NCI-H82 treated with DMSO at 0.1 percent for 48 hours (cell line): ENCODE results near the gene MACROD2.

Experiments used
- DNase-seq: peaks from one replicate; lab custom pipeline; 2025; ENCODE audit not compliant: unreplicated experiment; lab: John Stamatoyannopoulos, UW

Gene MACROD2

DNA sequence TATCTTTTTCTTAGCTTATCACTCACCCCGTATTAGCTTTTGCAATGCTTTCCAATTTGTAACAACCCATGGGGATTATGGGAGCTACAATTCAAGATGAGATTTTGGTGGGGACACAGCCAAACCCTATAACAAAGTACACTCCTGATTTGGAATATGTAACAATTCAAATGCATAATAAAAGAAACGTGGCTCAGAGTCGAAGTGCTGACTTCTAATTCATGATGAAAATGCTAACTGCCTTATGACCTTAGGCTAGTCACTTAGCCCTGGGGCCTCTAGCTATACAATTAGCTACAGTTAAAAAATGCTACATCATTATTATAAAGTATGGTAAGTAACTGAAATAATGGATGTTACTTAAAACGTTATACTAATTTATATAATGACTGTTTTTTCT, 1297.1 kb downstream of the MACROD2 start:
- no peak for DNase-seq

DNA sequence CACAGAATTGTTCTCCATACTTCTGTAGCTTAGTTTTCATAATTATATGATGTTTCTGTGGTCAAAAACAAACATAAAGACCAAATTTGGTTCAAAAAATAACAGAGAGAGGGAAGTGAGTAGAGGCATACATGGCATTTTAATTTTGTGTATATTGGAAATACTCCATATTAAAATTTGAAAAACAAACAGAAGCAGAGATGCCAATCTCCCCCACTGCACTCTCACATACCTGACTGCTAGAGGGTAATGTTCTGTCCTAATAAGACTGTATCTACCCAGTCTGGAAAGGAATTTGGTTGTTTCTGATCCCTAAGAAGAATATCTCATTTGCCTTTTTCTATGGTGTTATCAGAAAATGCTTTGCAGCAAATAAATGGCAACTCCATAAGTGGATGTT, 1301.1 kb downstream of the MACROD2 start:
- no peak for DNase-seq

DNA sequence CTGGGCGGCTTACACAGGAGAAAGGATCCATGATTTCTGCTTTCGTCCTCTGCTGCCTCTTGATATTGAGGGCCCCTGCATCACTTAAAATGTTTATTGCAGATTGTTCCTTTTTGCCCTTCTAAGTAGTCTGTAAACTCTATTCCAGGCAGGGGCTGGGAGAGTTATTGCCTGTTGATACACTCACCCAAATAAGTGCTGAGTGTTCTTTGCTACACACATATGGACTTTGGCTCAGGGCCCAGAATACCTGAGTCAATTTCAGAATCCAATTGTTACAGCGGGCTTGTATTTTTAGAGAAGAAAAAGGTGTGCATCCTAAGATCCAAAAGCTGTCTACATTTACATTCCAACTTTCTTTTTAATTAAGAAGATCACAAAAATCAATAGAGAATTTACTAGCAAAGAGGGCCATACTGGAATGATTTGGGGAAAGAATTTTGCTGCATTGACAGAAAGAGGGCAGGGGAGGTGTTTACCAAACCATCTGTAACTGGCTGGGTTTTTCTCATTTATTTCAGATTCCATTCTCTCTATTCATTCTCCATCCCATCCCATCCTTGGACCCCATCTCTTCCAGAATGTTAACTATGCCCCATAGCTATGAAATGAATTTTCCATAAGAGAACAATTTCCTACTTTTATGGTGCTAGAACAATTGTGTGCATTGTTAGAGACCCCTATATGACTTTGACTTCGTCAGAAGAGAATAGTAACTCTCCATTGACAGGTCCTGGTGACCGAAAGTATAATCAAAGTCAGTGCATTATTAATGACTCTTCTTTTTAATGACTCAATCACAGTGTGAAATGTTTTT, 1302.0 kb downstream of the MACROD2 start:
- no peak for DNase-seq

DNA sequence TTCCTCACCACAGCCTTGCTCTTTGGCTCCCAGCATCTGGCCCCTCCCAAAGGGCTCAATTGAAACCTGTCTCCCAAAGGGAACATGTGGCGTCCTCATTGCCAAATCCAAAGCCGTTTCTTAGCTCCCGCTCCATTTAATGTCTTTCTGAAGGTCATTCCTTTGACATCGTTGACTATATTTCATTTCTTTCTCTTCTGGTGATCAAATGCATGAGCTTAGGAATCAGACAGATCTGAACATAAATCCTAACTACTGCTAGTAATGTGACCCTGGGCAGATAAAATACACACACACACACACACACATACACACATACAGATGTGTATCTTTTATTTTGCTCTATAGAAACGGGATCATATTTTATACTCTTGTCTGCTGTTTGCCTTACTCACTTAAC, 1306.8 kb downstream of the MACROD2 start:
- DNase-seq: no peak

DNA sequence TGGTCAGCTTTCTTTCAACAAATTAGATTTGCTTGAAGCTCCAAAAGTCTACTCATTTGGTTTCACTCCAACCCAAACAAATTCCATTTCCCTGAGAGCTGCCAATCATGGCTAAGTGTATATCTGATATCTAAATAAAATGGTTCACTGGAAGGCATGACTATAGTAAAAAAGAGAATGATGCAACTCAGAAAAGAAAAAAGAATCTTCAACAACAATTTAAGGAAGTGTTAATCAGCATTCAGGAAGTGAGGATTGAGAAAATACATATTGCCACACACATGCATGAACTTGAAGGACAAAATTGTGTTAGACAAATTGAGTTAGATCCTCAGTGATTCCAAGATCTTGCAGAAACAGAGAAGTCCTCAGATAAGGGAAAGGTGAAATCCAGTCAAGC, 1315.0 kb downstream of the MACROD2 start:
- DNase-seq: no peak

DNA sequence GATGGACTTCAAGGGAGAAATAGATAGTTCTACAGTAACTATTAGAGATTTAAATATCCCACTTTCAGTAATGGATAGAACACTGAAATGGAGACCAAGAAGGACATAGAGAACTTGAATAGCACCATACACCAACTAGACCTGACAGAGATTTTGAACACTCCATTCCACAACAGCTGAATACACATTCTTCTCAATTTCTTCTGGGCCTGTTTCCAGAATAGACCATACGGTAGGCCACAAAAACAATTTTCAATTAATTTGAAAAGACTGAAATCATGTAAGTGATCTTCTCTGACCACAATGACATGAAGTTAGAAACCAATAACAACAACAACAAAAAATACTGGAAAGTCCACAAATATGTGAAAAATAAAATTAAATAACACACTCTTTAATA, 1321.2 kb downstream of the MACROD2 start:
- DNase-seq: no peak

DNA sequence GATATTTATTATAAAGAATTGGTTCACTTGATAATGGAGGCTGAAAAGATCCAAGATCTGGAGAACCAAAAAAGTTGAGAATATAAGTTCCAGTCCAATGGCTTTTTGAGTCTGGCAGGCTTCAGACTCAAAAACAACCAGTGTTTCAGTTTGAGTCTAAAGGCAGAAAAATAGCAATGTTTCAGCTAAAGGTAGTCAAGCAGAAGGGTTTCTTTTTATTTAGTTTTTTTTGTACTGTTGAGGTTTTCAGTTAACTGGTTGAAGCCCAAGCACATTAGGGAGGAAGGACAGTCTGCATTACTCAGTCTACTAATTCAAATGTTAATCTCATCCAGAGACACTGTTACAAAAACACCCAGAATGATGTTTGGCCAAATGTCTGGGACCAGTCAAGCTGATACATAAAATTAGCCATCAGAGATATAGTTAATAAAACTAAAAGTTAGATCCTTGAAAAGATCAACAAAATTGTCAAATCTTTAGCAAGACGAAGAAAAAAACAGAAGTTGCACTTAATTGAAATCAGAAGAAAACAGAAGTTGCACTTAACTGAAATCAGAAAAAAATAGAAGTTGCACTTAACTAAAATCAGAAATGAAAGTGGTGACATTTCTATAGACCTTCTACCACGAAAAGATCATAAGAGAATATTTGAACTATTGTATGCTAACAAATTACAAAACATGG, 1322.4 kb downstream of the MACROD2 start:
- no peak for DNase-seq

DNA sequence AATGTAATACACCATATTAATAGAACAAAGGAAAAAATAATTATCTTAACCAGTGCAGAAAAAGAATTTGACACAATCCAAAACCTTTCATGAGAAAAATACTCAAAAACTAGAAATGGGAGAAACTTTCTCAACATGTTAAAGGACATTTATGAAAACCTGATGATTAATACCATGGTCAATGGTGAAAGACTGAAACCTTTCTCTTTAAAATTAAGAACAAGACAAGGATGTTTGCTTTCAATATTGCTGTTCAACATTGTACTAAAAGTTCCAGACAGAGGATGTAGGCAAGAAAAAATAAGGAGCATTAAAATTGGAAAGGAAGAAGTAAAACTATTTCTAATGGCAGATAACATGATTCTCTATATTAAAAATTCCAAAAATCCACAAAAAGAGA, 1323.4 kb downstream of the MACROD2 start:
- no peak for DNase-seq

DNA sequence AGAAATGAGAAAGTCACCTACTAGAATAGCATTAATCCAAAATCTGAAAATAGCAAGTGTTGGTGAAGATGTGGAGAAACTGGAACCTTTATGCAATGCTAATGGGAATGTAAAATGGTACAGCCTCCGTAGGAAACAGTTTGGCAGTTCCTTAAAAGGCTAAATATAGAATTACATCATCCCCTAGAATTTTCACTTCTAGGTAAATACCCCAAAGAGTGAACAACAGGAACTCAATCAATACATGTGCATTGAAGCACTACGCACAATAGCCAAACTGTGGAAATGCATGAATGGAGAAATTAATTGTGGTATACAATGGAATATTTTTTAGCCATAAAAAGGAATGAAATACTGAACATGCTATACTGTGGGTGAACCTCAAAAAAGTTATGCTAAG, 1324.1 kb downstream of the MACROD2 start:
- DNase-seq: no peak

DNA sequence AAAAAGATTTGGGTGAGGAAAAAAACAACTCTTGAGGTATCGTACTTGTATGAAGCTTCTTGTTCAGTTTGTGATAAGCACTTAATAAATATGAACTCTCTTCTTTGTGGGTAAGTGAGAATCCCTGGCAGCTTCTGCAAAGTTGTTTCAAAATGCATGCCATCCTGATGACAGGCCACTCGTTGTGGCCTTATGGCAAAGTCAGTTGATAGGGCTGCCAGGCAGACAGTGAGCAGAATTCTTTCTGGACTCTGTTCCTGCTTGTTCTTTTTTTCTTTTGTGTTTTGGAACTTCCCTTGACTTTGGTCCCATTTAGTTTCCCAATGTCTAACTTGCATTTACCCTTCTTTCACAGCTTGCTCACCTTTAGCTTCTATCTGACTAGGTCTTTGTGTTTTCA, 1325.6 kb downstream of the MACROD2 start:
- DNase-seq: no peak

DNA sequence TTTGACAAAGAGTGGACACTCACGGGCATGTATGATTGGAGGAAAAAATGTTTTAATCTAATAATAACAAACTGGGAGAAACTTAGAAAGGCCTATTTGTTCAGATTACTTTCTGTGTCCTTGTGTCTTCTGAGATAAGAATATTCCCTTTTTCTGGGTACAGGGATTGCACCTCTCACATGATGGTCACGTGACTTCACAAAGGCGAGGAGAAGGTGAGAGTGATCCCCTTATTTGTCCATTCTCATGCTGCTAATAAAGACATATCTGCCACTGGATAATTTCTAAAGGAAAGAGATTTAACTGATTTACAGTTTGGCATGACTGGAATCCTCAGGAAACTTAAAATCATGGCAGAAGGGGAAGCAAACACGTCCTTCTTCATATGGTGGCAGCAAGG, 1331.8 kb downstream of the MACROD2 start:
- DNase-seq: no peak

DNA sequence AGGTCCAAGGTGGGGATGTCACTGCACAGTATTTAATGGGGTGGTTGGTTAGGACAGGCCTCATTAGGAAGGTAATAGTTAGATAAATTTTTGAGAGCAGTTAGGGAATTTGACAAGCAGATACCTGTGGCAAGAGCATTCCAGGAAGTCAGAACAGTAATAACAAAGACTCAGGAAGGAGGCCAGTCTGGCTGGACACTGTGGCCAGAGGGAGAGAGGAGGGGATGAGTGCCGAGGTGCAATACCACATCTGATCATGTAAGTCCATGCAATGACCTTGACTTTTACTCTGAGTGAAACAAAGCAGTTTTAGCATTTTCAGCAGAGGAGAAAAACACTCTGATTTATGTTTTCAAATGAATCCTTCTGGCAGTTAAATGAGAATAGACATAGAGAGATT, 1332.8 kb downstream of the MACROD2 start:
- no peak for DNase-seq

DNA sequence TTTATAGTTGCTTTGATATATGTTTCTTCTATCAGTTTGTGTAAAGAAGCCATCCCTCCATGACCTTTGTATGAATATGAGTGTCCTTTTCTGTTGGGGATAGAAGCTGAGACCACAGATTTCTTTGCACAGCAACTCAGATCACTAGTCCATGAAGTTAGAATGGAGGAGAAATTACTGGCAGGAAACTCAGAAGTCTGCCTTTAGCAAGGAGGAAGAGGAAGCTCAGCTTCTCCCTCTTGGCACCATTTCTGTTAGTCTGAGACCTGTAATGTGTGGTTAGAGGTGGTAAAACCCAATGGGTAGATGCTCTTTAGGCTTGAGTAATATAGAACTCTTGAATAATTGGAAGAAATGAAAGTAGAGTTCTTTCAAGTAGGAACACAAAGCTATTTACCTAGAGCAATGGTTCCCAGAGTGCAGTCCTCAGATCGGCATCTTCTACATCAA, 1337.4 kb downstream of the MACROD2 start:
- no peak for DNase-seq

DNA sequence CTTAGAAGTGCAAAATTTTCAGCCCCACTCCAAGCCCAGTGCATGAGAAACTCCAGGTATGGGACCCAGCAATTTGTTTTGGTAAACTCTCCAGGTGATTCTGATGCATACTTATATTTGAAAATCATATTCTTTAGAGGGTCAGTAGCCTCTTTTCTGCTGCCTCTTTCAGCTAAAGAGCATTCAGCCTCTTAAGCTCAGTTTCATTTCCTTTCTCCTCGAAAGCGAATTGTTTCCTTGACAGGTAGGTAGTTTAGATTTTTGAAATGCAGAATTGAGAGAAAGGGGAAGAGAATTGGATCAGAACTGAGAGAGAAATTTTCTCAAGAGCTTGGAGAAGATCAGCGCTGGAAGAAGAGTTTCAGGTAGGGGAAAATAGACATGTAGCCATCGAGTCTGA, 1337.9 kb downstream of the MACROD2 start:
- no peak for DNase-seq

DNA sequence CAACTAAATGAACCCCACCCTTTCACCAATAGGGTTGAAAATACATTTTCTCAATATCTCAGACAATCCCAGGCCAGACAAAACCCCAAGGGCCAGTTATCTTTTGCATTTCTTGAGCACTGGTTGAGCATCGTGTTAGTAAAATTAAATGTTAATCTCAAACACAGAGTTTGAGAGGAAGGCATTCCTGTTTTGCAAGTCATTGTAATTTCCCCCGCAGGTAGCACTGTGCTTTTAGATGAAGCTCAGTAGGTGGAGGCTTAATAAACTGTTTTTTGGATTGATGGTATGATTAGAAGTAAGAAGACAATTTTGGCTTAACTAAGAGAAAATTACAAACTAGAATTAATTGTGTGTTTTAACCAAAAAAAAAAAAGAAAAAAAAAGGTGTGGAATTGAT, 1340.7 kb downstream of the MACROD2 start:
- no peak for DNase-seq

DNA sequence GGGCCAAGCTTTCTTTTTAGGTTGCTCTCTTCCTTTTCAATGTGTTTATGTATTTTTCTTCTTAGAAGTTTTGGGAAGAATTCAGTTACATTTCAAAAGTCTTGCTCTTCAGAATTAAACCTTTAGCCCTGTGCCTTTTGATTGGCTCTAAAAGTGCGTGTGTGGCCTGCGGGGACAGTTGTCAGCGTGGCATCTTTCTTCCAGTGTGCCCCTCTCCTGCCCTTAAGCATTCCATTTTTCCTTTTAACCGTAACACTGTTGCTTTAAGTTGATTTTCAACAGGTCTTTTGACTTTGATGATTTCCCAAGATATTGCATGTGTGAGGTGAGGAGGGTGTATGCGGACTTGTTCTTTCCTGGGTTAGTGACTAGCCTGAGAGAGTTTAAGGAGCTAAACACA, 1341.2 kb downstream of the MACROD2 start:
- no peak for DNase-seq

DNA sequence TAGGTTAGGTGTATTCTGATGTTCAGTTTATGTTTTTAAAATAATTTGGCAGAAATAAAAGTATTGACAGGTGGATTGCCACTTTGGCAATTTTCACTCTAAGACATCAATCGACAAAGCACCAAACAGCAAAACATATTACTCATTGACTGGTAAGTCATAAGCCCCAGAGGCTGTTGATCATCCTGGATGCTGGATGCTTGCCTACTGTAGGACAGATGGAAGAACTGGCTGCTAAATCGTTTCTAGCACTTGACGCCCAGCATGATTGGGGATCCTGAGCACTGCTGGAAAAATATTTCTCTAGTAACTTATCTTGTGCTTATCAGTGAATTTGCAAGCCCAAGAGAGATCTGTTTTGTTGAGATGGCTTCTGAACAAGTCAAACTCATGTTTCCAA, 1343.9 kb downstream of the MACROD2 start:
- no peak for DNase-seq

DNA sequence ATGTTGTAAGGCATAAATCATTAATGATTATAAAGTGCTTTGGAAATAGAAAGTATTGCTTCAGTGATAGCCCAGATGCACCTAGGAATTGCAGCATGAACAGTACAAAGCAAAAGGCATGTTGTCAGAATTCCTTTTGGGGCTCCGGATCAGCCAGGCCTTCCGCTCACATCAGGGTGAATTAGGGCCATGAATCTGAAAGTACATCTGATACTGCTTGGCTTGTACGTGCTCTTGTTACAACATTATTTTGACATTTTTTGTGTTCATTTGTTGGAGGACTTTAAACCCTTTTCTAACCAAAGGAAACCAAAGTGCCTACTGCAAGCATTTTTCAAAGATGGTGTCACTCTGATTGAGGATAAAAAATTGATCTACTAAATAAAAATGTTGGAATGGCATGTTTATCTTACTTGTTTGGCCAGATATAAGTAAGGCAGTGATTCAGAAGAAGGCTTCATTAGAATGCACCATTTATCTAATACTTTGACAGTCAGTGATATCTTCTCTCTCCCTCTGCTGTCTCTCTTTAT, 1347.7 kb downstream of the MACROD2 start:
- DNase-seq: no peak

DNA sequence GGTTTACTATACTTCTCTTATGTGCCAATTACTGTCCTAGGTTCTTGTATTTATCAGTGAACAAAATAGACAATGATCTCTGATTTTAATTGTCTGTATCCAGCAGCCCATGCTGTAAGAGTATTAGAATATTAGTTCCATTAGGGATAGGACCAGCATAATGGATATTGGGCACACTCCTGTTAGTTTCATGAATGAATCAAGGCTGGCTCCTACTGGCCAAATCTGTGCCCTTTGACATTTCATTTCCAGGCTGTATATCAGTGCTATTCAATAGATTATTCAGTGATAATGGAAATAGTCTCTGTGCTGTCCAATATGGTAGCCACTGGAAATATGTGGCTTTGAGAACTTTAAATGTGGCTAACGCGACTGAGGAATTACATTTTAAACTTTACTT, 1350.0 kb downstream of the MACROD2 start:
- no peak for DNase-seq

DNA sequence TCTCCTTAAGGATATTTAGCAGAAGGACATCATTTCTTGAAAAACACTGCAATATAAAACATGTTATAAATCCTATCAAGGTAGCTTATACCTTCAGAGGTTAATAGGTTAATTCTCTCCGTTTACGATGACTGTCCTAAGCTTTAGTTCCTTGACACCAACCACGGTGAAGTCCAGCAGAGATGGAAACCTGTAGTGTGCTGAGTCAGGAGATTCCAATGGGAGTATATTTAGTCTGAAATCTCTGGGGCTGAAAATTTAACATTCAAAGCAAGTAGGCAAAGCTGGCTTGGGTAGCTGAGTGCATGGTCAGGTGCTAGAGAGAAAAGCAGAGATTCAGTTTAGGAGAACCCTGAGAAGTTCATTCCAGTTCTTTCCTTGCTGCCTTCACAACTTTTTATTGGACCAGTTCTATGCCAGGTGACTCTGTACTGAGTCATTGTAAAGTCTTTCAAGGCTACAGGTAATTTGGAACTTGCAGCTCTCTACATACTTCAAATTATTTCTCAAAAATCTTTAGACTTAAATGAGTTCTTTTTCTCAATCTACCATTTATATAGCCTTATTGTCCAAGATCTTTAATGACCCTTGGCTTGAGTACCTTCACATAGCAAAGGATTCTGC, 1351.5 kb downstream of the MACROD2 start:
- no peak for DNase-seq

DNA sequence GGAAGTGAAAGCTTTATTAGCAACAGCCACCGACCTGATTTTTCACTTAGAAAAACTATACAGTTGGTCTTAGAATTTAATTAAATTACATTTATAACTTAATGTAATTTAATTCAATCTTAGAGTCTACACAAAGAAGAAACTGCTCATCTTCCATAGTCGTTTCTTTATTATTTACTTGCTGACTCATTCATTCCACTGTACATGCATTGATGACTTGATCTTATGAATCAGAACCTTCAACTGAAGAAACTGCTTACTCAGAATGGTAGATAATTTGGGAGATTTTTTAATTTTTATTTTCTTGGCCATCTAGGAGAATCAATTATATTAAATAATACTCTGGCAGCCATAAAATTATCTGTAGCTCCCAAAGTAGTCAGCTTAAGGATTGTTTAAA, 1363.7 kb downstream of the MACROD2 start:
- DNase-seq: no peak

DNA sequence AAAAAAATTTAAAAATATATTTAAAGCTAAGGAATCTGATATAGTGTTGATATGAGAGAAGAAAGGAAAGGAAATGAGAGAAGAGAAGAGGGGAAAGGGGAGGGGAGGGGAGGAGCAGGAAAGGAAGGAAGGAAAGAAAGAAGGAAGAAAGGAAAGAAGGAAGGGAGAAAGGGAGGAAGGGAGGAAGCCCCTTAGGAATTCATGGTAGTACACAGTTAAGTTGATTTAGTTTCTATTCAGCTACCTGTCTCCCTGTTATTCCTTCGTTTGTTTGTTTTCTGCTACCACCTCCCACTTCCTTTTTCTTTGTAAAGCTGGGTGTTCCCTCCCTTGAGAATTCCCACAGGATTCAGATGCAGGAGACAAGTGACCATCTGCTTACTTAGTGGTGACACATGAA, 1367.5 kb downstream of the MACROD2 start:
- DNase-seq: no peak
